AG04449 (cell line): ENCODE measurements around the gene RSBN1L.

Experiments used
- CTCF ChIA-PET: fragments of 350-600 bp; formaldehyde crosslinking; extraction: SDS; loops from one replicate; lab custom pipeline; 2021; ENCODE audit warnings: antibody characterized with exemption; lab: Yijun Ruan, JAX
- POLR2A ChIA-PET: fragments of 400-600, 350-600 bp; formaldehyde crosslinking; extraction: SDS; loops from one replicate; lab custom pipeline; 2020; ENCODE audit warnings: antibody characterized with exemption, inconsistent platforms; lab: Yijun Ruan, JAX
- DNase-seq: peaks from one replicate; pipeline ENCODE4 v3.0.0-alpha.2; 2010; ENCODE audit warnings: low read depth, low spot score
- H3K4me3 ChIP-seq: 2 replicates; pipeline ENCODE4 v1.5.1; 2011; ENCODE audit warnings: low read depth, mild to moderate bottlenecking, control low read depth, low read length
- CTCF ChIP-seq: IDR thresholded peaks from one replicate; pipeline ENCODE4 v1.5.1; 2011; ENCODE audit warnings: mild to moderate bottlenecking, moderate library complexity, low read length, control low read depth, inconsistent platforms; ENCODE audit not compliant: insufficient read depth; ENCODE audit errors: missing control alignments

Gene RSBN1L

GRCh38 chr7:77740257-77740656, 44.0 kb downstream of the RSBN1L start:
- H3K4me3 ChIP-seq, result no peak overlapping the region
- POLR2A ChIA-PET, result no interaction called here
- no peak for DNase-seq
- CTCF ChIA-PET, result interaction anchor here (0.8 to 1.8 kb wide), 2 partner anchors 58 to 88 kb away, joined by 3 to 6 read pairs; partner anchors contain the start of genes PHTF2 and TMEM60
- TF ChIP-seq CTCF, result no peak

GRCh38 chr7:77743518-77743917, 47.3 kb downstream of the RSBN1L start:
- DNase-seq, result no peak
- H3K4me3 ChIP-seq, result no peak overlapping the region
- POLR2A ChIA-PET, result no interaction called here
- TF ChIP-seq CTCF, result no peak
- CTCF ChIA-PET, result interaction anchor here (1.0 to 6.3 kb wide), 3 partner anchors 10 to 91 kb away, joined by 3 to 33 read pairs (median 4); no protein-coding TSS in a partner anchor

GRCh38 chr7:77745746-77746145, 49.5 kb downstream of the RSBN1L start:
- POLR2A ChIA-PET, result no interaction called here
- CTCF ChIA-PET, result interaction anchor here (3.3 to 6.3 kb wide), 2 partner anchors 14 to 94 kb away, joined by 11 to 33 read pairs; no protein-coding TSS in a partner anchor
- no peak for TF ChIP-seq CTCF
- DNase-seq, result no peak
- no peak overlapping the region for H3K4me3 ChIP-seq

- no peak overlapping the region for H3K4me3 ChIP-seq
- no peak for DNase-seq
- CTCF ChIA-PET, result interaction anchor here (3.3 to 6.3 kb wide), 2 partner anchors 14 to 95 kb away, joined by 11 to 33 read pairs; no protein-coding TSS in a partner anchor
- POLR2A ChIA-PET, result no interaction called here
- no peak for TF ChIP-seq CTCF
Observed at GRCh38 chr7:77746164-77746823, 50.0 kb downstream of the RSBN1L start.

- ChIA-PET CTCF (interaction anchor here (1.8 to 6.3 kb wide), 3 partner anchors 10 to 95 kb away, joined by 6 to 33 read pairs (median 11); no protein-coding TSS in a partner anchor), POLR2A (no interaction called here)
- TF ChIP-seq CTCF, result no peak
- no peak for DNase-seq
- H3K4me3 ChIP-seq, result no peak overlapping the region
Observed at GRCh38 chr7:77746824-77747165, 50.5 kb downstream of the RSBN1L start.

- ChIA-PET POLR2A (no interaction called here), CTCF (interaction anchor here (1.8 to 6.3 kb wide), 3 partner anchors 10 to 95 kb away, joined by 6 to 33 read pairs (median 11); no protein-coding TSS in a partner anchor)
- H3K4me3 ChIP-seq, result no peak overlapping the region
- no peak for TF ChIP-seq CTCF
- no peak for DNase-seq
Observed at GRCh38 chr7:77747178-77747577, 50.9 kb downstream of the RSBN1L start.
